Stomach (tissue), 9 donors: ENCODE results near the gene DHRS1. TPM values are rescaled to one million over a fixed set of nuclear protein-coding genes. Genes with fewer than 3 reads are reported as not detected.
"Not testable (repeated sequence)": the region's sequence is repeated elsewhere in the genome, so short reads cannot be mapped to it uniquely, and the experiment has no call there.

Source experiments
- DNase-seq, 2 donors: peaks; one replicate each; pipeline versions ENCODE4 v3.0.0 to v3.0.0-alpha.2; 2013 to 2019
- H3K27ac ChIP-seq, 5 donors: fragments of 200-600 bp in 4 of 5; sonication (generic) in 4 of 5; one replicate each; pipeline ENCODE4 v1.5.1; 2013 to 2019; ENCODE audit warnings: mild to moderate bottlenecking in 1 of 5, moderate library complexity in 1 of 5
- H3K27me3 ChIP-seq, 3 donors: fragments of 200-600 bp; sonication (generic); one replicate each; pipeline ENCODE4 v1.5.1; 2017 to 2019; ENCODE audit warnings: mixed run types in 1 of 3
- H3K36me3 ChIP-seq, 4 donors: fragments of 200-600 bp; sonication (generic); 1 replicate in 3 of 4; 2 replicates in 1 of 4; pipeline ENCODE4 v1.5.1; 2016 to 2019
- H3K4me1 ChIP-seq, 4 donors: fragments of 200-600 bp; sonication (generic); one replicate each; pipeline ENCODE4 v1.5.1; 2016 to 2019
- H3K4me3 ChIP-seq, 4 donors: fragments of 200-600 bp; sonication (generic) in 3 of 4; one replicate each; pipeline ENCODE4 v1.5.1; 2016 to 2019; ENCODE audit warnings: mild to moderate bottlenecking in 1 of 4
- H3K9me3 ChIP-seq, 4 donors: fragments of 200-600 bp; sonication (generic); one replicate each; pipeline ENCODE4 v1.5.1; 2016 to 2019
- CTCF ChIP-seq, 7 experiments: fragments of 450-650 bp in 4 of 7; fragments of 200-600 bp in 3 of 7; sonication (generic) in 3 of 7; IDR thresholded peaks; one replicate each; pipeline ENCODE4 v1.5.1; 2016 to 2019; ENCODE audit warnings: antibody characterized with exemption in 7 of 7, control low read depth in 2 of 7, mild to moderate bottlenecking in 1 of 7
- EP300 ChIP-seq: sonication (generic); formaldehyde crosslinking; IDR thresholded peaks from one replicate; pipeline ENCODE4 v1.6.1; 2017; ENCODE audit warnings: antibody characterized with exemption
- POLR2A ChIP-seq, 4 donors: fragments of 450-650 bp; IDR thresholded peaks; one replicate each; pipeline ENCODE4 v1.6.1; 2016; ENCODE audit warnings: antibody characterized with exemption in 4 of 4, control low read depth in 2 of 4, mild to moderate bottlenecking in 1 of 4, moderate library complexity in 1 of 4
- POLR2AphosphoS5 ChIP-seq, 3 donors: sonication (generic); formaldehyde crosslinking; IDR thresholded peaks; one replicate each; pipeline ENCODE4 v1.6.1; 2016; ENCODE audit warnings: antibody characterized with exemption in 3 of 3
- WGBS, 5 donors: extraction: QIAGEN DNeasy Blood & Tissue Kit in 3 of 5; methylation state at CpG; one replicate each; pipeline versions ENCODE4 v1.1.5 to v1.1.7; 2013 to 2018; 5-methylcytosine and 5-hydroxymethylcytosine counted together
- intact Hi-C: fragments of 100-400 bp; cut with DNase I; formaldehyde crosslinking; loops from one replicate; pipeline ENCODE4 v1.15.1; 2023; ENCODE audit warnings: low total_unique reads
- polyA plus RNA-seq, 3 donors: library from polyadenylated mRNA; stranded (reverse); fragments of 200-250 nt; gene quantifications; one replicate each; pipeline ENCODE4 v1.2.3, GENCODE V29; 2013
- total RNA-seq, 5 donors: library from RNA; depleted of rRNA; stranded (reverse); fragments of >200 nt; gene quantifications; one replicate each; pipeline versions ENCODE4 v1.1.0 to v1.2.3, GENCODE V29; 2014 to 2016
- donor health status: healthy with polysubstance abuse.
- donor health status: Bipolar disorder and iron deficiency.
- donor health status: healthy.

DHRS1 gene
- total and polyA plus RNA-seq, 8 donors: 5.3 to 71.9 (median 25.1) TPM

DNA sequence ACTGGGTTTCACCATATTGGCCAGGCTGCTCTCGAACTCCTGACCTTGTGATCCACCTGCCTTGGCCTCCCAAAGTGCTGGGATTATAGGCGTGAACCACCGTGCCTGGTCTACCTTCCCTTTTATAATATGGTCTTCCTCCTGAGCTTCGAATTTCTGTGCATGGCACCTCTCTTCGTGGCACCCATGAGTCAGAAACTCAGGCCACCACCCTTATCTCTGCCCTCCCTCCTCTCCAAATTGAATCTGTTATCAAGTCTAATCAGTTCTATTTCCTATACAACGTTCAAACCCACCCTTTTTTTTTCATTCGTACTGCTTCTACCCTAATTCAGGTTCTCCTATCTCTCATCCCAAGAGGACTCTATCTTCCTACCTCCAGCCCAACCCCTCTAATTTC, 52.2 kb downstream of the DHRS1 start:
- Histone ChIP-seq H3K27ac (no peak overlapping the region), H3K4me1 (peaks cover 7 to 18% (median 9%) of the 10 kb centered on the region in 4 donors), H3K9me3 (no peaks in the 10 kb centered on the region), H3K36me3 (peaks cover 0 to 25% (median 5%) of the 10 kb centered on the region in 4 donors), H3K27me3 (no peaks in the 10 kb centered on the region), H3K4me3 (no peak overlapping the region)
- DNase-seq: no peak
- 58 to 69% (median 62%) methylated on average over 7 of the region's 7 CpGs for WGBS, 5 donors
- intact Hi-C loops: loop anchor here (10.0 kb wide), 1 partner anchor 47 kb away; the partner anchor contains the start of genes DHRS1 and NOP9
- TF ChIP-seq POLR2A (IDR thresholded peaks at IDR 0.05) (no peak), CTCF (IDR thresholded peaks at IDR 0.05) (no peak), EP300 (no peak), POLR2AphosphoS5 (IDR thresholded peaks at IDR 0.05) (no peak)

DNA sequence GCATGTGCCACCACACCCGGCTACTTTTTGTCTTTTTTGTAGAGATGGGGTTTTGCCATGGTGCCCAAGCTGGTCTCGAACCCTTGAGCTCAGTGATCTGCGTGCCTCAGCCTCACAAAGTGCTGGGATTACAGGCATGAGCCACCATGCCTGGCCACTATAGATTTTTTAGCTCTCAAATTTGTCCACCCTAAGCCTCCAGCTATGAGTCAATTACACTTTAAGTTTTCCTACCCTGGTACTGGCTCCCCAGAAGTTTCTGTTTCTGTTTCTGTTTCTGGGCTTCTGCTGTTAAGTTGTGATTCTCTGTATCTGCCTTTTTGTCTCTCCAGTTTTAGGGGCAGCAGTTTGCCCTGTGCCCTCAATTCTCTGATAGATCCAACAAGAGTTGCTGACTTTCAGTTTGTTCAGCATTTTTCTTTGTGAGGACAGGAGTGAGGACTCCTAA, 52.8 kb downstream of the DHRS1 start:
- peak in 1 of 2 donors; percentile 45 for DNase-seq
- 70 to 90% (median 86%) methylated on average over 3 of the region's 3 CpGs for WGBS, 5 donors
- intact Hi-C loops: loop anchor here (10.0 kb wide), 1 partner anchor 48 kb away; the partner anchor contains the start of genes DHRS1 and NOP9
- Histone ChIP-seq H3K36me3 (peaks cover 0 to 21% (median 2%) of the 10 kb centered on the region in 4 donors), H3K4me1 (peaks cover 7 to 21% (median 10%) of the 10 kb centered on the region in 4 donors), H3K27me3 (no peaks in the 10 kb centered on the region), H3K27ac (peak overlapping the region in 2 of 5 donors; percentile 46 to 53), H3K4me3 (no peak overlapping the region), H3K9me3 (no peaks in the 10 kb centered on the region)
- TF ChIP-seq EP300 (no peak), CTCF (IDR thresholded peaks at IDR 0.05) (no peak), POLR2A (IDR thresholded peaks at IDR 0.05) (no peak), POLR2AphosphoS5 (IDR thresholded peaks at IDR 0.05) (no peak)

DNA sequence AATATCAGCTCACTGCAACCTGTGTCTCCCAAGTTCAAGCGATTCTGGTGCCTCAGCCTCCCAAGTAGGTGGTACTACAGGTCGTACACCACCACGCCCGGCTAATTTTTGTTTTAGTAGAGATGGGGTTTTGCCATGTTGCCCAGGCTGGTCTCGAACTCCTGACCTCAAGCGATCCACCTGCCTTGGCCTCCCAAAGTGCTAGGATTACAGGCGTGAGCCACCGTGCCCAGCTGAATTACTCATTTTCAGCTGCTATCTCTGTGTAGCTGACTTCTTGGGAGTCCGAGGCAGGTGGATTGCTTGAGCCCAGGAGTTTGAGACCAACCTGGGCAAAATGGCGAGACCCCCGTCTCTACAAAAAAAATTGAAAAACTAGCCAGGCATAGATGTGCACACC, 54.2 kb downstream of the DHRS1 start:
- Histone ChIP-seq H3K36me3 (peaks cover 4 to 20% (median 12%) of the 10 kb centered on the region in 4 donors), H3K4me1 (peaks cover 21 to 35% (median 25%) of the 10 kb centered on the region in 4 donors)
- not testable (repeated sequence) for H3K27ac ChIP-seq, DNase-seq, H3K4me3 ChIP-seq, H3K27me3 ChIP-seq, H3K9me3 ChIP-seq
- intact Hi-C loops: loop anchor here (10.0 kb wide), 1 partner anchor 49 kb away; the partner anchor contains the start of genes DHRS1 and NOP9
- 91 to 97% (median 94%) methylated on average over 9 to 11 of the region's 11 CpGs for WGBS, 5 donors

GRCh38 chr14:24243336-24243836, 56.2 kb downstream of the DHRS1 start:
- Histone ChIP-seq H3K4me3 (peak overlapping the region; percentile 65 to 84 (median 71)), H3K9me3 (no peaks in the 10 kb centered on the region), H3K27me3 (no peaks in the 10 kb centered on the region), H3K4me1 (peaks cover 35 to 52% (median 44%) of the 10 kb centered on the region in 4 donors), H3K36me3 (peaks cover 22 to 30% (median 29%) of the 10 kb centered on the region in 4 donors), H3K27ac (peak overlapping the region; percentile 92 to 100 (median 99))
- peak in 1 of 2 donors; percentile 58 for DNase-seq
- WGBS, 5 donors: 36 to 39% (median 38%) methylated on average over 10 of the region's 10 CpGs
- intact Hi-C loops: loop anchor here (10.0 kb wide), 1 partner anchor 51 kb away; the partner anchor contains the start of genes DHRS1 and NOP9
- TF ChIP-seq CTCF (IDR thresholded peaks at IDR 0.05) (no peak), EP300 (no peak), POLR2A (IDR thresholded peaks at IDR 0.05) (no peak), POLR2AphosphoS5 (IDR thresholded peaks at IDR 0.05) (no peak)
